IPS-15b (cell line): ENCODE data around the gene APLNR.

Experiments
- H3K27me3 ChIP-seq: one replicate; pipeline ENCODE4 v1.6.1; 2013; ENCODE audit warnings: low read length; ENCODE audit not compliant: control insufficient read depth, insufficient read depth
- H3K36me3 ChIP-seq: one replicate; pipeline ENCODE4 v1.6.1; 2013; ENCODE audit warnings: low read length; ENCODE audit not compliant: control insufficient read depth, insufficient read depth
- H3K4me1 ChIP-seq: one replicate; pipeline ENCODE4 v1.6.1; 2013; ENCODE audit warnings: mild to moderate bottlenecking, low read length; ENCODE audit not compliant: control insufficient read depth, insufficient read depth
- H3K4me3 ChIP-seq: one replicate; pipeline ENCODE4 v1.5.1; 2013; ENCODE audit warnings: low read depth, low read length
- H3K9ac ChIP-seq: one replicate; pipeline ENCODE4 v1.6.1; 2013; ENCODE audit warnings: low read depth, mild to moderate bottlenecking, low read length
- H3K9me3 ChIP-seq: one replicate; pipeline ENCODE4 v1.6.1; 2013; ENCODE audit warnings: mild to moderate bottlenecking, low read length; ENCODE audit not compliant: control insufficient read depth, insufficient read depth

APLNR gene

GRCh38 chr11:57273448-57274058 lies 36.5 kb upstream of the APLNR start:
- H3K27me3 ChIP-seq: no peaks in the 10 kb centered on the region
- peaks cover 7% of the 10 kb centered on the region for H3K4me1 ChIP-seq
- no peak overlapping the region for H3K4me3 ChIP-seq
- H3K9me3 ChIP-seq: no peaks in the 10 kb centered on the region
- H3K9ac ChIP-seq: no peak overlapping the region
- H3K36me3 ChIP-seq: no peaks in the 10 kb centered on the region

GRCh38 chr11:57269571-57270021 lies 32.5 kb upstream of the APLNR start:
- Histone ChIP-seq H3K27me3 (no peaks in the 10 kb centered on the region), H3K4me1 (no peaks in the 10 kb centered on the region), H3K36me3 (no peaks in the 10 kb centered on the region), H3K9me3 (no peaks in the 10 kb centered on the region), H3K9ac (no peak overlapping the region), H3K4me3 (no peak overlapping the region)

- Histone ChIP-seq H3K4me1 (peaks cover 14% of the 10 kb centered on the region), H3K9ac (no peak overlapping the region), H3K27me3 (no peaks in the 10 kb centered on the region), H3K4me3 (no peak overlapping the region), H3K36me3 (no peaks in the 10 kb centered on the region), H3K9me3 (no peaks in the 10 kb centered on the region)
Measured at GRCh38 chr11:57266157-57266556, 29.1 kb upstream of the APLNR start.

GRCh38 chr11:57263351-57263750 lies 26.3 kb upstream of the APLNR start:
- Histone ChIP-seq H3K9ac (no peak overlapping the region), H3K4me1 (peaks cover 14% of the 10 kb centered on the region), H3K4me3 (no peak overlapping the region), H3K27me3 (no peaks in the 10 kb centered on the region), H3K36me3 (no peaks in the 10 kb centered on the region), H3K9me3 (no peaks in the 10 kb centered on the region)

- H3K27me3 ChIP-seq: no peaks in the 10 kb centered on the region
- H3K36me3 ChIP-seq: no peaks in the 10 kb centered on the region
- H3K9me3 ChIP-seq: no peaks in the 10 kb centered on the region
- H3K4me3 ChIP-seq: no peak overlapping the region
- H3K4me1 ChIP-seq: peaks cover 14% of the 10 kb centered on the region
- no peak overlapping the region for H3K9ac ChIP-seq
Measured at GRCh38 chr11:57262157-57262556, 25.1 kb upstream of the APLNR start.

- Histone ChIP-seq H3K9me3 (no peaks in the 10 kb centered on the region), H3K9ac (no peak overlapping the region), H3K27me3 (no peaks in the 10 kb centered on the region)
Measured at GRCh38 chr11:57260937-57261783, 24.1 kb upstream of the APLNR start.

GRCh38 chr11:57256119-57256518 lies 19.1 kb upstream of the APLNR start:
- no peaks in the 10 kb centered on the region for H3K27me3 ChIP-seq
- no peaks in the 10 kb centered on the region for H3K4me1 ChIP-seq
- H3K4me3 ChIP-seq: no peak overlapping the region
- H3K36me3 ChIP-seq: no peaks in the 10 kb centered on the region
- H3K9me3 ChIP-seq: no peaks in the 10 kb centered on the region
- no peak overlapping the region for H3K9ac ChIP-seq

More at GRCh38 chr11:57260937-57261783, 24.1 kb upstream of the APLNR start:
- peaks cover 14% of the 10 kb centered on the region for H3K4me1 ChIP-seq
- no peaks in the 10 kb centered on the region for H3K36me3 ChIP-seq
- H3K4me3 ChIP-seq: no peak overlapping the region

- H3K9ac ChIP-seq: no peak overlapping the region
- no peaks in the 10 kb centered on the region for H3K4me1 ChIP-seq
- no peaks in the 10 kb centered on the region for H3K36me3 ChIP-seq
- H3K27me3 ChIP-seq: no peaks in the 10 kb centered on the region
- no peaks in the 10 kb centered on the region for H3K9me3 ChIP-seq
- H3K4me3 ChIP-seq: no peak overlapping the region
Measured at GRCh38 chr11:57255618-57256017, 18.6 kb upstream of the APLNR start.

- no peaks in the 10 kb centered on the region for H3K36me3 ChIP-seq
- no peaks in the 10 kb centered on the region for H3K9me3 ChIP-seq
- H3K4me1 ChIP-seq: no peaks in the 10 kb centered on the region
- H3K27me3 ChIP-seq: no peaks in the 10 kb centered on the region
- H3K4me3 ChIP-seq: no peak overlapping the region
- no peak overlapping the region for H3K9ac ChIP-seq
Measured at GRCh38 chr11:57254631-57255030, 17.6 kb upstream of the APLNR start.

- Histone ChIP-seq H3K4me3 (no peak overlapping the region), H3K36me3 (no peaks in the 10 kb centered on the region)
Measured at GRCh38 chr11:57251491-57252104, 14.5 kb upstream of the APLNR start.

GRCh38 chr11:57251037-57251436 lies 14.0 kb upstream of the APLNR start:
- H3K4me1 ChIP-seq: no peaks in the 10 kb centered on the region
- H3K9ac ChIP-seq: no peak overlapping the region
- no peaks in the 10 kb centered on the region for H3K9me3 ChIP-seq
- no peaks in the 10 kb centered on the region for H3K36me3 ChIP-seq
- H3K4me3 ChIP-seq: no peak overlapping the region
- H3K27me3 ChIP-seq: no peaks in the 10 kb centered on the region

More at GRCh38 chr11:57251491-57252104, 14.5 kb upstream of the APLNR start:
- Histone ChIP-seq H3K4me1 (no peaks in the 10 kb centered on the region), H3K9me3 (no peaks in the 10 kb centered on the region), H3K9ac (no peak overlapping the region), H3K27me3 (no peaks in the 10 kb centered on the region)
